Activated CD8-positive, alpha-beta memory T cell treated with anti-CD3 and anti-CD28 coated beads for 36 hours (primary cell): Measurements from ENCODE around the gene SLC44A4. TPM values are rescaled to one million over a fixed set of nuclear protein-coding genes. Genes with fewer than 3 reads are reported as not detected.
"Not testable (repeated sequence)": the region's sequence is repeated elsewhere in the genome, so short reads cannot be mapped to it uniquely, and the experiment has no call there.

Source experiments
- CTCF ChIA-PET: fragments of 350-600 bp; sonication (Branson Sonifier 250); formaldehyde crosslinking; loops from one replicate; lab custom pipeline; 2021; ENCODE audit warnings: antibody characterized with exemption; lab: Charles Lee
- POLR2A ChIA-PET: fragments of 350-600 bp; sonication (Branson Sonifier 250); formaldehyde crosslinking; loops from one replicate; lab custom pipeline; 2021; ENCODE audit warnings: antibody characterized with exemption; lab: Charles Lee
- total RNA-seq, 2 experiments: library from RNA; stranded (reverse); gene quantifications; one replicate each; pipeline ENCODE4 v1.2.3, GENCODE V29; 2021

SLC44A4 gene
- not detected for total RNA-seq

DNA sequence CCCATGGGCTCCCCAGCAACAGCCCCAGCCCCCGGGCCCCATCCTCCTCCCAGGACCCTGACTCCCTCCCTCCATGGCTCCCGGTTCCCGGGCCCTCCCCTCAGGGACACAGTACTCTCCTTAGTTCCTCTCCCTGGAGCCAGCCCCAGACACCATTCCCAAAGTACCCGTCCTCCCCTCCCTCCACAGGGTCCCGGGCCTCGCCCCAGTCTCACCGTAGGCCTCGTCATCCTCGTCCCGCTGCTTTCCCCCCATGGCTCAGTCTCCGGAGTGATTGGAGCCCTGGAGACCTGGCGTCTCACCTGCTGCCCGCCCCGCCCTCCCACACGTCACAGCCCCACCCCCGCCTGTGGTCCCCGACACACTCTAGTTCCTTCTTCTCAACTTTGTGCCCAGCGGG, at the start of gene SLC44A4:
TSS of gene SLC44A4 (minus strand) at position 272 of the 400 bp plus-strand sequence. CDS start at position 255, 17 bp downstream.
- CTCF ChIA-PET: no interaction called here
- POLR2A ChIA-PET: no interaction called here

DNA sequence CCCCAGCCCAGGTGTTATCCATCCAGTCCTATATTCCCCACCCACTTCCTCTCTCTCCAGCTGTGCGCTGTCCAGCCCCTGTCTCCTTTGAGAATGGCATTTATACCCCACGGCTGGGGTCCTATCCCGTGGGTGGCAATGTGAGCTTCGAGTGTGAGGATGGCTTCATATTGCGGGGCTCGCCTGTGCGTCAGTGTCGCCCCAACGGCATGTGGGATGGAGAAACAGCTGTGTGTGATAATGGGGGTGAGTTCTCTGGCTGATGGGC, 49.8 kb upstream of the SLC44A4 start:
- CTCF ChIA-PET: no interaction called here
- POLR2A ChIA-PET: no interaction called here

DNA sequence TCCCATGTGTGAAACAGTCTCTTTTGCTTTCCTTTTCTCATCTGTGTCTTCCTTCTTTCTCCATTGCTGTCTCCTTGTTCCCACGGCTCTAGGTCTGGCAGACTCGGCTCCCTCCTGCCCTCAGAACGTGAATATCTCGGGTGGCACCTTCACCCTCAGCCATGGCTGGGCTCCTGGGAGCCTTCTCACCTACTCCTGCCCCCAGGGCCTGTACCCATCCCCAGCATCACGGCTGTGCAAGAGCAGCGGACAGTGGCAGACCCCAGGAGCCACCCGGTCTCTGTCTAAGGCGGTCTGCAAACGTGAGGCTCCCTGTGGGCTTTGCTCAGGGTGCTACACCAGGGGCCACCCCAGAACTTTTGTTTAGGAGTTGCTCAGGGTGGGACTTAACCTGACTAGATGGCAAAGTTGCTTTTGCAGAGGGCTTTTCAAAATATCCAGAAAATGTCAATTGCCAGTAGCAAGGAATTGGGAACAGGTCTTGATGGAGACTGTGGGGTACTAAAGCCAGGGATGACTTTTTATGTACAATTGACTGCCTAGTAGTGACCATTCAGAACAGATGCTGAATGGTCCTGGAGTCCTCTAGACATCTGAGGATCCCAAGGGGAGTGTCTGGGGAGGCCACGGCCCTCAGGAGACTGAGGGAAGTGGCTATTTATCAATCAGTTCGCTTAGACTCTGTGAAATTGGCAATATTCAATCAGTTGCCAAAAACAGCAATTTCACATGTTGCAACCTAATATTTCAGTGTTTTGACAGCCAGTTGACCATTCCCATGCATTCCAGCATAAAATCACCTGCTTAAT, 49.3 kb upstream of the SLC44A4 start:
- ChIA-PET CTCF (no interaction called here), POLR2A (no interaction called here)

DNA sequence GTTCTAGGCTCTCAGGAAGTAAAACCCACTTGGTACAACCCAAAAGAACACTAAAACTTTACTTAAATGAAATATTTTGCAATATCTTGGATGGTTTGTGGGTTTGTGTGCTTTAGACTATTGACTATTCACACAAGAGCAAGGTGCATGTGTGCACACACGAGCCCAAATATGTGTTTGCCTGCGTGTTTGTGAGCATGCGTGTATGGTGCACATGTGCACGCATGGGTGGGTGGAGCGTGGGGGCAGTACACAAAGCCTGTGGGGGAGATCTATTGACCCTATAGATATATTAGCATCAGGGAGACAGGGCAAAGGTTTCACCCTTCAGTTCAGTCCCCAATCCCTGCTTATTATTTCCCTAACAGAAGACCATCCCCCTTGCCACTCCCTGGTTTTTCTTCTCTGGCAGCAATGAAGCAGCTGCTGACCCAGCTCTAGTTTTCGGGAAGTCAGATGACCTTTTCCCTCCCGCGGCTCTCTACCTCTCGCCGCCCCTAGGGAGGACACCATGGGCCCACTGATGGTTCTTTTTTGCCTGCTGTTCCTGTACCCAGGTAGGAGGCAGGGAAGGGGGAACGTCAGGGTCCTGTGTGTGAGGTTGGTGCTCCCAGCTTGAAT, 48.6 kb upstream of the SLC44A4 start, which contains the start of gene C2:
TSS of gene C2 (plus strand) at position 476 of the 621 bp plus-strand sequence. CDS start at position 512, 36 bp downstream.
- ChIA-PET POLR2A (no interaction called here), CTCF (no interaction called here)

DNA sequence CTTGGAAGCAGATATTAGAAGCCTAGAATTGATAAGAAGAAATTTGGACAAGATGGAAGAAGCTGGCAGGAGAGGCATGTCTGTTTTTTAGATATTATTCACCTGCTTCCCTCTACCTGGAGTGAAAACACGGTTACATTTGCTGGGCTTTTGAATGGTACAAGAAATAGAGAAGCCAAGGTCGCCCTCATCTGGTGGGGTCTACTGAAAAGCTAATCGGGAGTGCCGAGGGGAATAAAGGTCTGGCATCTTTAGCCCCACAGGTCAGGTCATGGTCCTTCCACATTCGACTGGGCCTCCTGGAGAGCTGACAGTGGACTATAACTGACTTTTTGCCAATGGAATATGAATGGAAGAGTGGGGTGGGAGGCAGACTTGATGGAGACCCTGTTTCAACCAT, 44.1 kb upstream of the SLC44A4 start:
- ChIA-PET POLR2A (no interaction called here), CTCF (interaction anchor here (1.0 to 1.4 kb wide), 3 partner anchors 14 to 87 kb away, joined by 3 to 5 read pairs (median 3); no protein-coding TSS in a partner anchor)

DNA sequence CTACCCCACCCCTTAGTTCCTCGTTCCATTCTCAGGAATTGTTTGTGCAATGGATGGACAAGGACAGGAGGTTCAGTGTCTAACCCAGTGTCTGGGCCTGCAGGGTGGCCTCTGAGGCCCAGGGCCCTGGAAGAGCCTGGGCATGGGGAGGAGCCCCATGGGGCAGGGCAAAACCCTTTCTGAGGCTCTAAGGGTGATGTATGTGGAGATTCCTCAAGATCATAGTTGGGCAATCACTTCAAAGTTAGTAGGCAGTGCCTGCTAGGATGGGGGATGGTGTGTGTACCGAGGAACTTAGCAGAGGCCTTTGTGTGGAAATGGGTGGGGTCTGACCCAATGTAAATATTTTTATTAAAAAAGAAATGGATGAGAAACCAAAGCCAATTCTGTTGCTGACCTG, 42.0 kb upstream of the SLC44A4 start:
- ChIA-PET POLR2A (interaction anchor here (0.5 kb wide), 1 partner anchor 479 kb away, joined by 16 read pairs; no protein-coding TSS in a partner anchor), CTCF (no interaction called here)

DNA sequence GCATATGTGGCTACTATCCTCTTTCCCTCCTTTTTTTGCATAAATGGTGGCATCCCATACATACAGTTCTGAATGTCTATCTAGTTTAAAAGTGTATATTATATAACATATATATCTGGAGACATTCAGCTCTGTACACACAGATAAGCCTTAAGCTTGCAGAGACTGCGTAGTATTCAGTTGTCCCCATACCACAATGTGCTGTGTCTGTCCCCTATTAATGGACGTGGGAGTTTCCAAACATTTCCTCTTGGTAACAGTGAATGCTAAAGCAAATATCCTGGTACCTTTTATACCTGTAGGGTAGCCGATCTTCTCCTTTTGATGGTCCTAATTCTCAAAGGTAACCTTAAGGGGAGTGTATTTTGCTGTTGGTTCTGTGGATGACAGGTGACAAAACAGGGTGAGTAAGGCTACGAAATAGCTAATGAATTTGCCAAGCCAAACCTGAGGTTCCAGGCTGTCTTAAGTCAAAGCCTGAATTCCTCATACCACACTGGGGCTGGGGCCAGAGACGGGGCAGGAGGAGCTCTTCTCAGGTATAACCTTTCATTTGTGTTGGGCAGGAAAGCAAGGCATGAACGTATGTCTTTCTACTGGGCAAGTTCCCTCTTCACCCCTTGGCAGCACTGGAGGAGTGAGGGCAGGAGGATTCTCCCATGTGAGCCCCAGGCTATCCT, 41.0 kb upstream of the SLC44A4 start:
- ChIA-PET CTCF (interaction anchor here (1.0 kb wide), 2 partner anchors 9 to 52 kb away, joined by 3 to 4 read pairs; partner anchors contain the start of gene DXO), POLR2A (no interaction called here)

DNA sequence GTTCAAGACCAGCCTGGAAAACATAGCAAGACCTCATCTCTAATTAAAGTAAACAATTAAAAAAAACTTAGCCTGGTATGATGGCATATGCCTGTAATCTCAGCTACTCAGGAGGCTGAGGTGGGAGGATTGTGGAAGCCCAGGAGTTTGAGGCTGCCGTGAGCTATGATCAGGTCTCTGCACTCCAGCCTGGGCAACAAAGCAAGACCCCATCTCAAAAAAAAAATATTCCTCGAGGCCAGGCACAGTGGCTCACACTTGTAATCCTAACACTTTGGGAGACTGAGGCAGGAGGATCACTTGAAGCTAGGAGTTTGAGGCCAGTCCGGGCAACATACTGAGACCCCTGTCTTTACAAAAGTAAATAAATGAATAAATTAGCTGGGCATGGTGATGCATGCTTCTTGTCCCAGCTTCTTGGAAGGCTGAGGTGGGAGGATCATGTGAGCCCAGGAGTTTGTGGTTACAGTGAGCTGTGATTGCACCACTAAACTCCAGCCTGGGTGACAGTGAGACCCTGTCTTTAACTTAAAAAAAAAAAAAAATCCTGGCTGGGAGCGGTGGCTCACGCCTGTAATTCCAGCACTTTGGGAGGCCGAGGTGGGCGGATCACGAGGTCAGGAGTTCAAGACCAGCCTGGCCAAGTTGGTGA, 39.4 kb upstream of the SLC44A4 start:
- CTCF ChIA-PET: interaction anchor here (0.6 to 0.7 kb wide), 3 partner anchors 153 to 368 kb away, joined by 3 read pairs; no protein-coding TSS in a partner anchor
- POLR2A ChIA-PET: interaction anchor here (0.7 kb wide), 2 partner anchors 10 to 20 kb away, joined by 4 read pairs; no protein-coding TSS in a partner anchor

DNA sequence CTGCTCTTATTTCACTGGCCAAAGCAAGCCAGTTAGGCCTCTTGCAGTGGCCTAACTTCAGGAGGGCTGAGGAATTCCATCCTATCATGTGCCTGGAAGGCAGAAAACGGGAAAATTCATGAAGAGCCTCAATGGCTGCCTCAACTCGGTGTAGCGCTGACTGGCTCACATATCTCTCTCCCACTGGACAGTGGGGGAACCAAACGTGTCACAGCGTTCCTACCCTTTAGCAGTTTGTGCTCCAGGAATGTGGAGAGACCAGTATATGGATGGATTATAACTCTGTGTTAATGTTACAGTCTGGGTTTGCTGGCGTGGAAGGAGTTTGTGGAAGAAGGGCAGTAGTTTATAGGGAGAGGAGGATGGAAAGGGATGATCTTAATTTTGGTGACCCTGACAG, 37.0 kb upstream of the SLC44A4 start:
- POLR2A ChIA-PET: no interaction called here

DNA sequence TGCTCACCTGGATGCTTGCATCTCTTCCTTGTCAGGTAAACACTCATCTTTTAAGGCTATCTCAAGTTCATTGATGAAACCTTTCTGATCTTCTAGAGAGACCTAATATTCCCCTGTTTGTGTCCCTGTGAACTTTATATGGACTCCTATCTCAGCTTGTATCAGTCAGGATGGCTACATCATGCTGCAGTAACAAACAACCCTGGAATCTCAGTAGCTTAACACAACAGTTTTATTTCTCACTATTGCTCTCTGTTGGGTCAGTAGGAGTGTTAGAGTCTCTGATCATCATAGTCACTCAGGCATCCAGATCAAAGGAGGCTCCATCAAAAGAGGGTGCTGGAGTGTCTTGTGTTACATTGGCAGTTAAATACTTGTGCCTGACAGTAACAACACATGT, 36.6 kb upstream of the SLC44A4 start:
- CTCF ChIA-PET: no interaction called here

More for the DNA sequence above, 37.0 kb upstream of the SLC44A4 start:
- CTCF ChIA-PET: no interaction called here

DNA sequence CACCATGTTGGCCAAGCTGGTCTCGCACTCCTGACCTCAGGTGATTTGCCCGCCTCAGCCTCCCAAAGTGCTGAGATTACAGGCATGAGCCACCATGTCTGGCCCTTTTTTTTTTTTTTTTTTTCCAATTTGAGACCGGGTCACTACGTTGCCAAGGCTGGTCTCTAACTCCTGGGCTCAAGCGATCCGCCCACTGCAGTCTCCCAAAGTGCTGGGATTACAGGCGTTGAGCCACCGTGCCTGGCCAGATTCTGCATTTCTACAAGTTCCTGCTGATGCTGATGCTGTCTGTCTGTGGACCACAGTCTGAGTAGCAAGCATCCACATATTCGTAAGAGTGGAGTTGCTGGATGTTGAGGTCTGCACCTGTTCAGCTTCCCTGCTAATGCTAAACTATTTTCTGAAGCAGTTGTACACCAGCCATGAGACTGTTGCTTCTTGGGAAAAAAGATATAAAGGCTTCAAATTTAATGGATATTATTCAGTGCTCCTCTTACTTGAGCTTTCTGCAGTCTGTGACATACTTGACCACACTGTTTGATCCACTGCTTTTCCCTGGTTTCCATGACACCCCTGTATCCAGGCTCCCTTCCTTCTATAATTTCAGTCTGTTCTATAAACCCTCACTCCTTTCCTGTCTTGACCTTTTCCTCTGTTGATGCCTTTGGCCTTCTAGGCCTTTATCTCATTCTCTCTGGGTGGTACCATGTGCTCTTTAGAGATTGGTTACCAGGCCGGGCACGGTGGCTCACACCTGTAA, 33.2 kb upstream of the SLC44A4 start:
- CTCF ChIA-PET: interaction anchor here (0.9 to 1.1 kb wide), 2 partner anchors 56 to 182 kb away, joined by 3 read pairs; no protein-coding TSS in a partner anchor
- POLR2A ChIA-PET: no interaction called here

More for the DNA sequence above, 36.6 kb upstream of the SLC44A4 start:
- POLR2A ChIA-PET: no interaction called here

DNA sequence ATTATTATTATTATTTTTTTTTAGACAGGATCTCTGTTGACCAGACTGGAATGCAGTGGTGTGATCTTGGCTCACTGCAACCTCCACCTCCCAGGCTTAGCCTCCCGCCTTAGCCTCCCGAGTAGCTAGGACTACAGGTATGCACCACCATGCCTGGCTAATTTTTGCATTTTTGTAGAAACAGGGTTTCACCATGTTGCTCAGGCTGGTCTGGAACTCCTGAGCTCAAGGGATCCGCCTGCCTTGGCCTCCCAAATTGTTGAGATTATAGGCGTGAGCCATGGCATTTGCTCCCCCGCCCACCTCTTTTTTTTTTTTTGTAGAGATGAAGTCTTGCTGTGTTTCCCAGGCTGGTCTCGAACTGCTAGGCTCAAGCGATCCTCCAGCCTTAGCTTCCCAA, 30.5 kb upstream of the SLC44A4 start:
- CTCF ChIA-PET: interaction anchor here (0.7 to 1.7 kb wide), 4 partner anchors 11 to 225 kb away, joined by 3 to 7 read pairs (median 4); partner anchors contain the start of gene EHMT2
- POLR2A ChIA-PET: not testable (repeated sequence)

DNA sequence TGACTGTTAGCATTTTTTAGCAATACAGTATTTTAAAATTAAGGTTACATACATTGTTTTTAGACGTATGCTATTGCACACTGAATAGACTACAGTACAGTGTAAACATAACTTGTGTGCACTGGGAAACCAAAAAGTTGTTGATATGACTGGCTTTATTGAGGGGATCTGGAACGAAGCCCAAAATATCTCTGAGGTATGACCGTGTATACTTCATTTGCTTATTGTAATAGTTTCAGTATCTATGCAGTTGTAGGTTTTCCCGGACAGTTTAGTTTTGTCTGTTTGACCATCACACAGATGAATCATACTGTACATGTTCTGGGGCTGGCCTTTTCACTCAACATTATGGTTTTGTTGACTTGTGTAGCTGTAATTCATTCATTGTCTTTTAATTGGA, 30.0 kb upstream of the SLC44A4 start:
- ChIA-PET CTCF (interaction anchor here (0.7 to 1.5 kb wide), 4 partner anchors 12 to 225 kb away, joined by 3 to 5 read pairs (median 4); no protein-coding TSS in a partner anchor), POLR2A (no interaction called here)

DNA sequence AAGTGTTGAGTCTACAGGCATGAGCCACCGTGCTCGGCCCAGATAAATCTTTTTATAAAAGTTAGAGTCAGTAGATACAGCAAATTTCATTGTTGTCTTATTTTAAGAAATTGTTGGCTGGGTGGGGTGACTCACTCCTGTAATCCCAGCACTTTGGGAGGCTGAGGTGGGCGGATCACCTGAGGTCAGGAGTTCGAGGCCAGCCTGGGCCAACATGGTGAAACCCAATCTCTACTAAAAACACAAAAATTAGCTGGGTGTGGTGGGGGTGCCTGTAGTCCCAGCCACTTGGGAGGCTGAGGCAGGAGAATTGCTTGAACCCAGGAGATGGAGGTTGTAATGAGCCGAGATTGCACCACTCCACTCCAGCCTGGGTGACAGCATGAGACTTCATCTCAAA, 29.5 kb upstream of the SLC44A4 start:
- POLR2A ChIA-PET: interaction anchor here (0.6 kb wide), 1 partner anchor 10 kb away, joined by 4 read pairs; no protein-coding TSS in a partner anchor
- CTCF ChIA-PET: interaction anchor here (1.5 kb wide), 1 partner anchor 21 kb away, joined by 4 read pairs; no protein-coding TSS in a partner anchor

DNA sequence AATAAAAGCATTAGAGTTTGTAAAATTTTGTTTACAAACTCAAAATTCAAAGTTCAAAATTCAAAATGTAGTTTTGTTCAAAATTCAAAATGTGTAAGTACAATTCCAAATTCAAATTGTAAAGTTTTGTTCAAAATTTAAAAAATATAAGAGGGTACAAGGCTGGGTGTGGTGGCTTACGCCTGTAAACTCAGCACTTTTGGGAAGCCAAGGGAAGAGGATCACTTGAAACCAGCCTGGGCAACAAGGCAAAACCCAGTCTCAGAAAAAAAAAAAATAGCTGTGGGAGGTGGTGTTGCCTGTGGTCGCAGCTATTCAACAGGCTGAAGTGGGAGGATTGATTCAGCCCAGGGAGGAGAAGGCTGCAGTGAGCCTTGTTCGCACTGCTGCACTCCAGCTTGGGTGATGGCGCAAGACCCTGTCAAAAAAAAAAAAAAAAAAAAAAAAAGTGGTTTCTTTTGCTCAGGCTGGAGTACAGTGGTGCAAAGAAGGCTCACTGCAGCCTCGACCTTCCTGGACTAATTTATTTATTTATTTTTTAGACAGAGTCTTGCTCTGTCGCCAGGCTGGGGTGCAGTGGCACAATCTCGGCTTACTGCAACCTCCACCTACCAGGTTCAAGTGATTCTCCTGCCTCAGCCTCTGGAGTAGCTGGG, 28.5 kb upstream of the SLC44A4 start:
- POLR2A ChIA-PET: interaction anchor here (0.6 kb wide), 1 partner anchor 186 kb away, joined by 4 read pairs; no protein-coding TSS in a partner anchor
- CTCF ChIA-PET: interaction anchor here (0.6 to 1.5 kb wide), 2 partner anchors 20 to 141 kb away, joined by 3 to 4 read pairs; no protein-coding TSS in a partner anchor

DNA sequence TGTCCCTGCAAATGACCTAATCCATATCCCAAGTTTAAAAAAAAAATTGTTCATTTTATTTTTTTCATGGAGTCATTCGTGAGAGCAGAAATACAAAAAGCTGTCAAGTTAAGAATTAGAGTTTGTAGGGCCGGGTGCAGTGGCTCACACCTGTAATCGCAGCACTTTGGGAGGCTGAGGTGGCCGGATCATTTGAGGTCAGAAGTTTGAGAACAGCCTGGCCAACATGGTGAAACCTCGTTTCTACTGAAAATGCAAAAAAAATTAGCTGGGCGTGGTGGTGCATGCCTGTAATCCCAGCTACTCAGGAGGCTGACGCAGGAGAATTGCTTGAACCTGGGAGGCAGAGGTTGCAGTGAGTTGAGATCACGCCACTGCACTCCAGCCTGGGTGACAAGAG, 27.9 kb upstream of the SLC44A4 start:
- POLR2A ChIA-PET: interaction anchor here (0.6 kb wide), 1 partner anchor 186 kb away, joined by 4 read pairs; no protein-coding TSS in a partner anchor
- CTCF ChIA-PET: interaction anchor here (0.6 kb wide), 1 partner anchor 141 kb away, joined by 3 read pairs; no protein-coding TSS in a partner anchor

DNA sequence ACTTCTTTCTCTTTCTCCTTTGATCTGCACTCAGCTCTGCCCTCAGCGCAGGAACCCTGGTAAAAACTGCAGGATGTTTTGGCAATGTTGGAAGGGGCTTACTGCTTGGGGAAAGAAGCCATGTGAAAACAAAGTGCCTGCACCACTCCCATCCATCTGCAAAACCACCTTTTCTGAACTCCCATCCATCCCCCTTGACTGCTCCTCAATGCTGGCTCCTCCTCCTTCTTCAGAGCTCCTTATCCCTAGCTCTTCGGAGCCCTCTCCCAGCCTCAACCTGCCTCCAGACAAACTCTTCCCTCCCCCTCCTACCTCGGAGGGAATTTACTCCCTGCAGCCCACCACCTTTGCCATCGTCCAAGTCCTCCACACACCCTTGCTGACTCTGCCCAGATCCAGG, 27.3 kb upstream of the SLC44A4 start:
- ChIA-PET CTCF (no interaction called here), POLR2A (no interaction called here)
